ENCODE measurements around the gene ZACN. TPM values are rescaled to one million over a fixed set of nuclear protein-coding genes. Genes with fewer than 3 reads are reported as not detected.
A peak's percentile ranks its signal among the peaks of the same experiment; 100 is the strongest.

The ZACN gene
- total and polyA plus RNA-seq, 2 experiments from 2014 or later, result 21.2 TPM; not detected in 1

- Histone ChIP-seq H3K4me1 (ENCODE audit: insufficient read depth) (peaks cover 20% of the 10 kb centered on the region), H3K79me2 (peaks cover 6% of the 10 kb centered on the region), H3K27ac (no peak overlapping the region), H3K9me2 (replicated peaks; ENCODE audit: insufficient read depth) (no peaks in the 10 kb centered on the region), H4K20me1 (ENCODE audit: insufficient read depth, poor library complexity, severe bottlenecking) (no peaks in the 10 kb centered on the region), H3K27me3 (no peaks in the 10 kb centered on the region), H3K36me3 (replicated peaks; ENCODE audit: insufficient read depth, low read depth) (no peaks in the 10 kb centered on the region), H2AFZ (no peak overlapping the region), H3K4me3 (no peak overlapping the region), H3K4me2 (no peak overlapping the region), H3K9me3 (ENCODE audit: low read depth) (no peaks in the 10 kb centered on the region)
- 81% methylated on average over 6 of the region's 6 CpGs for WGBS (ENCODE audit: low lambda C conversion rate, missing lambda C conversion rate)
- no peak for DNase-seq (ENCODE audit: low spot score)
- TF ChIP-seq EZH2phosphoT487 (IDR thresholded peaks at IDR 0.05; ENCODE audit: low read depth, severe bottlenecking, unreplicated experiment), result no peak
- TF ChIP-seq CTCF (IDR thresholded peaks at IDR 0.05; ENCODE audit: poor library complexity), result peak; percentile 20
- TF ChIP-seq EZH2 (IDR thresholded peaks at IDR 0.05; ENCODE audit: borderline replicate concordance), result no peak
Observed at GRCh38 chr17:76107509-76107908, 28.5 kb downstream of the ZACN start.

- Histone ChIP-seq H3K79me2 (no peaks in the 10 kb centered on the region), H3K4me2 (no peak overlapping the region), H3K4me3 (no peak overlapping the region), H3K36me3 (replicated peaks; ENCODE audit: insufficient read depth, low read depth) (no peaks in the 10 kb centered on the region), H4K20me1 (ENCODE audit: insufficient read depth, poor library complexity, severe bottlenecking) (no peaks in the 10 kb centered on the region), H3K4me1 (ENCODE audit: insufficient read depth) (no peaks in the 10 kb centered on the region), H2AFZ (no peak overlapping the region), H3K9me2 (replicated peaks; ENCODE audit: insufficient read depth) (no peaks in the 10 kb centered on the region), H3K9me3 (ENCODE audit: low read depth) (no peaks in the 10 kb centered on the region), H3K27me3 (no peaks in the 10 kb centered on the region), H3K27ac (no peak overlapping the region)
- 85% methylated on average over 2 of the region's 2 CpGs for WGBS (ENCODE audit: low lambda C conversion rate, missing lambda C conversion rate)
- no peak for DNase-seq (ENCODE audit: low spot score)
- TF ChIP-seq CTCF (IDR thresholded peaks at IDR 0.05; ENCODE audit: poor library complexity) (no peak), EZH2 (IDR thresholded peaks at IDR 0.05; ENCODE audit: borderline replicate concordance) (no peak), EZH2phosphoT487 (IDR thresholded peaks at IDR 0.05; ENCODE audit: low read depth, severe bottlenecking, unreplicated experiment) (no peak)
Observed at GRCh38 chr17:76111956-76112355, 33.0 kb downstream of the ZACN start.

- no peaks in the 10 kb centered on the region for H4K20me1 ChIP-seq (ENCODE audit: insufficient read depth, poor library complexity, severe bottlenecking)
- H3K79me2 ChIP-seq, result no peaks in the 10 kb centered on the region
- WGBS (ENCODE audit: low lambda C conversion rate, missing lambda C conversion rate), result 93% methylated on average over 7 of the region's 7 CpGs
- no peaks in the 10 kb centered on the region for H3K4me1 ChIP-seq (ENCODE audit: insufficient read depth)
- TF ChIP-seq EZH2phosphoT487 (IDR thresholded peaks at IDR 0.05; ENCODE audit: low read depth, severe bottlenecking, unreplicated experiment), result no peak
- no peak for TF ChIP-seq CTCF (IDR thresholded peaks at IDR 0.05; ENCODE audit: poor library complexity)
- no peak overlapping the region for H2AFZ ChIP-seq
- no peaks in the 10 kb centered on the region for H3K9me3 ChIP-seq (ENCODE audit: low read depth)
- H3K27ac ChIP-seq, result no peak overlapping the region
- H3K4me2 ChIP-seq, result no peak overlapping the region
- no peak overlapping the region for H3K4me3 ChIP-seq
- DNase-seq (ENCODE audit: low spot score), result no peak
- no peaks in the 10 kb centered on the region for H3K9me2 ChIP-seq (replicated peaks; ENCODE audit: insufficient read depth)
- no peaks in the 10 kb centered on the region for H3K36me3 ChIP-seq (replicated peaks; ENCODE audit: insufficient read depth, low read depth)
- H3K27me3 ChIP-seq, result no peaks in the 10 kb centered on the region
Observed at GRCh38 chr17:76115138-76115754, 36.3 kb downstream of the ZACN start.

All from hepatocyte (in vitro differentiated cells).